ENCODE results near the gene IFTAP. TPM values are rescaled to one million over a fixed set of nuclear protein-coding genes. Genes with fewer than 3 reads are reported as not detected.

IFTAP gene
- total RNA-seq, 1 experiment from 2014 or later = 25.3 TPM

- Histone ChIP-seq H3K4me1 (ENCODE audit: insufficient read depth, low read length, poor library complexity, severe bottlenecking) (peaks cover 14% of the 10 kb centered on the region), H3K27ac (ENCODE audit: low read depth, low read length, poor library complexity, severe bottlenecking) (no peak overlapping the region), H3K9me3 (ENCODE audit: low read depth, low read length, poor library complexity, severe bottlenecking) (peaks cover 7% of the 10 kb centered on the region), H3K4me3 (ENCODE audit: low read depth, low read length, poor library complexity, severe bottlenecking) (no peak overlapping the region), H3K27me3 (replicated peaks; ENCODE audit: insufficient read depth, low read depth, low read length, poor library complexity) (peaks cover 56% of the 10 kb centered on the region), H3K36me3 (ENCODE audit: insufficient read depth, low read length, poor library complexity, severe bottlenecking) (no peaks in the 10 kb centered on the region)
- DNase-seq (ENCODE audit: low spot score) = peak; percentile 37
- no TSS peak for BruUV-seq (replicated peaks)
- TF ChIP-seq EZH2 (IDR thresholded peaks at IDR 0.05; ENCODE audit: borderline replicate concordance, low read depth, low read length, poor library complexity, severe bottlenecking) = no peak
- TF ChIP-seq, protein P1, sequence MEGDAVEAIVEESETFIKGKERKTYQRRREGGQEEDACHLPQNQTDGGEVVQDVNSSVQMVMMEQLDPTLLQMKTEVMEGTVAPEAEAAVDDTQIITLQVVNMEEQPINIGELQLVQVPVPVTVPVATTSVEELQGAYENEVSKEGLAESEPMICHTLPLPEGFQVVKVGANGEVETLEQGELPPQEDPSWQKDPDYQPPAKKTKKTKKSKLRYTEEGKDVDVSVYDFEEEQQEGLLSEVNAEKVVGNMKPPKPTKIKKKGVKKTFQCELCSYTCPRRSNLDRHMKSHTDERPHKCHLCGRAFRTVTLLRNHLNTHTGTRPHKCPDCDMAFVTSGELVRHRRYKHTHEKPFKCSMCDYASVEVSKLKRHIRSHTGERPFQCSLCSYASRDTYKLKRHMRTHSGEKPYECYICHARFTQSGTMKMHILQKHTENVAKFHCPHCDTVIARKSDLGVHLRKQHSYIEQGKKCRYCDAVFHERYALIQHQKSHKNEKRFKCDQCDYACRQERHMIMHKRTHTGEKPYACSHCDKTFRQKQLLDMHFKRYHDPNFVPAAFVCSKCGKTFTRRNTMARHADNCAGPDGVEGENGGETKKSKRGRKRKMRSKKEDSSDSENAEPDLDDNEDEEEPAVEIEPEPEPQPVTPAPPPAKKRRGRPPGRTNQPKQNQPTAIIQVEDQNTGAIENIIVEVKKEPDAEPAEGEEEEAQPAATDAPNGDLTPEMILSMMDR (conservative IDR thresholded peaks at IDR 0.05; ENCODE audit: low read depth, low read length) = no peak
- intact Hi-C loops (cut with micrococcal nuclease; ENCODE audit: unreplicated experiment) = no loop called here
- POLR2A ChIA-PET (ENCODE audit: low non-redundant PET) = no interaction called here
- CTCF ChIA-PET = interaction anchor here (0.6 to 1.0 kb wide), 2 partner anchors 13 to 16 kb away, joined by 3 read pairs; no protein-coding TSS in a partner anchor
These were observed 16.4 kb upstream of the IFTAP start for GRCh38 chr11:36577859-36578258.

GRCh38 chr11:36578458-36578857, 15.8 kb upstream of the IFTAP start:
- CTCF ChIA-PET = interaction anchor here (0.6 kb wide), 1 partner anchor 17 kb away, joined by 3 read pairs; no protein-coding TSS in a partner anchor
- H3K27ac ChIP-seq (ENCODE audit: low read depth, low read length, poor library complexity, severe bottlenecking) = no peak overlapping the region
- BruUV-seq (replicated peaks) = no TSS peak

DNA sequence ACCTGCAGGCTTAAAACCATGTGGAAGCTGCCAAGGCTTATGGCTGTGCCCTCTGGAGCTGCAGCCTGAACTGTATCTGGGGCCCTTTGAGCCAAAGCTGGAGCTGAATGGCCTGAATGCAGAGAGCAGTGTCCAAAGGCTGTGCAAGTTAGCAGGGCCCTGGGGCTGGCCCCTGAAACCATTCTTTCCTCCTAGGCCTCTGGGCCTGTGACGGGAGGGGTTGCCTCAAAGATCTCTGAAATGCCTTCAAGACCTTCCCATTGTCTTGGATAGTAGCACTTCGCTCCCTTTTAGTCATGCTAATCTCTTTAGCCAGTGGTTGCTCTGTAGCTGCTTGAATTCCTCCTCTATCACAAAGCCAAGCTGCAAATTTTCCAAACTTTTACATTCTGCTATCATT, 12.8 kb upstream of the IFTAP start:
- Histone ChIP-seq H3K27me3 (replicated peaks; ENCODE audit: insufficient read depth, low read depth, low read length, poor library complexity) (peaks cover 41% of the 10 kb centered on the region), H3K36me3 (ENCODE audit: insufficient read depth, low read length, poor library complexity, severe bottlenecking) (no peaks in the 10 kb centered on the region), H3K27ac (ENCODE audit: low read depth, low read length, poor library complexity, severe bottlenecking) (no peak overlapping the region), H3K4me3 (ENCODE audit: low read depth, low read length, poor library complexity, severe bottlenecking) (no peak overlapping the region), H3K4me1 (ENCODE audit: insufficient read depth, low read length, poor library complexity, severe bottlenecking) (peaks cover 14% of the 10 kb centered on the region), H3K9me3 (ENCODE audit: low read depth, low read length, poor library complexity, severe bottlenecking) (peaks cover 7% of the 10 kb centered on the region)
- CTCF ChIA-PET = no interaction called here
- no TSS peak for BruUV-seq (replicated peaks)
- POLR2A ChIA-PET (ENCODE audit: low non-redundant PET) = no interaction called here
- intact Hi-C loops (cut with micrococcal nuclease; ENCODE audit: unreplicated experiment) = no loop called here
- TF ChIP-seq, protein P1 (conservative IDR thresholded peaks at IDR 0.05; ENCODE audit: low read depth, low read length) = no peak
- no peak for TF ChIP-seq EZH2 (IDR thresholded peaks at IDR 0.05; ENCODE audit: borderline replicate concordance, low read depth, low read length, poor library complexity, severe bottlenecking)
- no peak for DNase-seq (ENCODE audit: low spot score)

More at GRCh38 chr11:36578458-36578857, 15.8 kb upstream of the IFTAP start:
- POLR2A ChIA-PET (ENCODE audit: low non-redundant PET) = no interaction called here
- H3K9me3 ChIP-seq (ENCODE audit: low read depth, low read length, poor library complexity, severe bottlenecking) = peaks cover 7% of the 10 kb centered on the region
- intact Hi-C loops (cut with micrococcal nuclease; ENCODE audit: unreplicated experiment) = no loop called here
- TF ChIP-seq EZH2 (IDR thresholded peaks at IDR 0.05; ENCODE audit: borderline replicate concordance, low read depth, low read length, poor library complexity, severe bottlenecking) = no peak
- TF ChIP-seq, protein P1 (conservative IDR thresholded peaks at IDR 0.05; ENCODE audit: low read depth, low read length) = no peak
- H3K4me1 ChIP-seq (ENCODE audit: insufficient read depth, low read length, poor library complexity, severe bottlenecking) = peaks cover 14% of the 10 kb centered on the region
- H3K4me3 ChIP-seq (ENCODE audit: low read depth, low read length, poor library complexity, severe bottlenecking) = no peak overlapping the region
- H3K36me3 ChIP-seq (ENCODE audit: insufficient read depth, low read length, poor library complexity, severe bottlenecking) = no peaks in the 10 kb centered on the region
- H3K27me3 ChIP-seq (replicated peaks; ENCODE audit: insufficient read depth, low read depth, low read length, poor library complexity) = peaks cover 55% of the 10 kb centered on the region
- DNase-seq (ENCODE audit: low spot score) = peak; percentile 69
